H9 (cell line): ENCODE results near the gene TMEM217. TPM values are rescaled to one million over a fixed set of nuclear protein-coding genes. Genes with fewer than 3 reads are reported as not detected.

Source experiments
- DNase-seq: peaks from one replicate; pipeline ENCODE4 v3.0.0-alpha.2; 2017
- H2AFZ ChIP-seq: one replicate; pipeline ENCODE4 v1.6.1; 2013; ENCODE audit warnings: mild to moderate bottlenecking, low read length, control low read depth, moderate library complexity
- H2AK5ac ChIP-seq: 2 replicates; pipeline ENCODE4 v1.6.1; 2013; ENCODE audit warnings: low read length, control low read depth, mixed read lengths; ENCODE audit not compliant: insufficient read length
- H2BK120ac ChIP-seq: one replicate; pipeline ENCODE4 v1.6.1; 2013; ENCODE audit warnings: low read depth, mild to moderate bottlenecking, low read length, control low read depth, inconsistent platforms; ENCODE audit not compliant: poor library complexity, severe bottlenecking
- H2BK12ac ChIP-seq: 2 replicates; pipeline ENCODE4 v1.6.1; 2013; ENCODE audit warnings: low read length, control low read depth, mixed read lengths, low read depth; ENCODE audit not compliant: insufficient read length
- H2BK15ac ChIP-seq: 2 replicates; pipeline ENCODE4 v1.6.1; 2013; ENCODE audit warnings: low read depth, low read length, control low read depth
- H2BK20ac ChIP-seq: one replicate; pipeline ENCODE4 v1.6.1; 2013; ENCODE audit warnings: low read depth, mild to moderate bottlenecking, low read length, control low read depth, inconsistent platforms; ENCODE audit not compliant: poor library complexity, severe bottlenecking
- H2BK5ac ChIP-seq: 2 replicates; pipeline ENCODE4 v1.6.1; 2013; ENCODE audit warnings: low read length, control low read depth, mixed read lengths; ENCODE audit not compliant: insufficient read length
- H3K14ac ChIP-seq: 2 replicates; pipeline ENCODE4 v1.6.1; 2013; ENCODE audit warnings: low read length, control low read depth; ENCODE audit not compliant: insufficient read depth
- H3K18ac ChIP-seq: 2 replicates; pipeline ENCODE4 v1.6.1; 2013; ENCODE audit warnings: low read depth, mild to moderate bottlenecking, mixed read lengths, low read length, control low read depth; ENCODE audit not compliant: insufficient read length
- H3K23ac ChIP-seq: 2 replicates; pipeline ENCODE4 v1.6.1; 2013; ENCODE audit warnings: low read length, control low read depth, mixed read lengths, low read depth; ENCODE audit not compliant: insufficient read length
- H3K23me2 ChIP-seq: 2 replicates; pipeline ENCODE4 v1.6.1; 2013; ENCODE audit warnings: low read depth, mild to moderate bottlenecking, mixed read lengths, low read length, control low read depth; ENCODE audit not compliant: insufficient read length, poor library complexity, severe bottlenecking
- H3K27ac ChIP-seq: 2 replicates; pipeline ENCODE4 v1.5.1; 2013; ENCODE audit warnings: low read length, control low read depth, mixed read lengths, low read depth; ENCODE audit not compliant: insufficient read length
- H3K27me3 ChIP-seq: 2 replicates; pipeline ENCODE4 v1.6.1; 2013; ENCODE audit warnings: low read length, control low read depth, inconsistent platforms; ENCODE audit not compliant: insufficient read depth
- H3K4ac ChIP-seq: 2 replicates; pipeline ENCODE4 v1.6.1; 2013; ENCODE audit warnings: low read depth, mild to moderate bottlenecking, control low read depth, inconsistent platforms, low read length, moderate library complexity
- H3K4me1 ChIP-seq: 2 replicates; pipeline ENCODE4 v1.6.1; 2013; ENCODE audit warnings: low read length, control low read depth, inconsistent platforms; ENCODE audit not compliant: insufficient read depth
- H3K4me2 ChIP-seq: 2 replicates; pipeline ENCODE4 v1.6.1; 2013; ENCODE audit warnings: low read length, control low read depth, mixed read lengths; ENCODE audit not compliant: insufficient read length, insufficient read depth
- H3K56ac ChIP-seq: 2 replicates; pipeline ENCODE4 v1.6.1; 2013; ENCODE audit warnings: low read depth, mild to moderate bottlenecking, mixed read lengths, low read length, control low read depth; ENCODE audit not compliant: insufficient read length
- H3K79me1 ChIP-seq: 2 replicates; pipeline ENCODE4 v1.6.1; 2013; ENCODE audit warnings: low read depth, mild to moderate bottlenecking, moderate library complexity, low read length, control low read depth, inconsistent platforms; ENCODE audit not compliant: insufficient read depth, poor library complexity, severe bottlenecking
- H3K79me2 ChIP-seq: 2 replicates; pipeline ENCODE4 v1.6.1; 2013; ENCODE audit warnings: low read length, control low read depth, inconsistent platforms; ENCODE audit not compliant: insufficient read depth
- H3K9ac ChIP-seq: 2 replicates; pipeline ENCODE4 v1.6.1; 2013; ENCODE audit warnings: low read length, control low read depth, mixed read lengths; ENCODE audit not compliant: insufficient read length; ENCODE audit errors: extremely low read depth
- H3K9me3 ChIP-seq: one replicate; pipeline ENCODE4 v1.6.1; 2013; ENCODE audit warnings: low read depth, low read length, inconsistent platforms; ENCODE audit not compliant: control insufficient read depth
- H3T11ph ChIP-seq: one replicate; pipeline ENCODE4 v1.6.1; 2013; ENCODE audit warnings: mild to moderate bottlenecking, low read length, control low read depth, inconsistent platforms
- H4K20me1 ChIP-seq: one replicate; pipeline ENCODE4 v1.6.1; 2013; ENCODE audit not compliant: control insufficient read depth, insufficient read length, insufficient read depth
- H4K5ac ChIP-seq: 2 replicates; pipeline ENCODE4 v1.6.1; 2013; ENCODE audit warnings: low read depth, mild to moderate bottlenecking, mixed read lengths, low read length, control low read depth; ENCODE audit not compliant: insufficient read length
- H4K8ac ChIP-seq: replicated peaks from 2 replicates; pipeline ENCODE4 v1.6.1; 2013; ENCODE audit warnings: low read length, control low read depth, mixed read lengths, low read depth; ENCODE audit not compliant: insufficient read length
- H4K91ac ChIP-seq: 2 replicates; pipeline ENCODE4 v1.6.1; 2013; ENCODE audit warnings: low read depth, mild to moderate bottlenecking, moderate library complexity, mixed read lengths, low read length, control low read depth; ENCODE audit not compliant: insufficient read length
- H3K27ac Mint-ChIP-seq, 3 experiments: 2 replicates in 2 of 3; 3 replicates in 1 of 3; pipeline ENCODE4 v1.8.0; 2020 to 2021; ENCODE audit warnings: mixed read lengths in 3 of 3, mild to moderate bottlenecking in 1 of 3, moderate library complexity in 1 of 3
- H3K27me3 Mint-ChIP-seq: 2 replicates; pipeline ENCODE4 v1.8.0; 2021; ENCODE audit warnings: low read depth, mild to moderate bottlenecking, moderate library complexity, mixed read lengths
- H3K36me3 Mint-ChIP-seq, 3 experiments: 2 replicates in 2 of 3; 3 replicates in 1 of 3; pipeline ENCODE4 v1.8.0; 2020 to 2021; ENCODE audit warnings: low read depth in 3 of 3, mixed read lengths in 3 of 3; ENCODE audit not compliant: insufficient read depth in 1 of 3
- H3K4me1 Mint-ChIP-seq, 2 experiments: 2 replicates each; pipeline ENCODE4 v1.8.0; 2020; ENCODE audit warnings: mixed read lengths in 2 of 2
- H3K4me3 Mint-ChIP-seq, 2 experiments: 2 replicates in 1 of 2; 3 replicates in 1 of 2; pipeline ENCODE4 v1.8.0; 2020 to 2021; ENCODE audit warnings: mild to moderate bottlenecking in 2 of 2, mixed read lengths in 2 of 2, moderate library complexity in 1 of 2
- H3K9me3 Mint-ChIP-seq, 2 experiments: 2 replicates in 1 of 2; 3 replicates in 1 of 2; pipeline ENCODE4 v1.8.0; 2020; ENCODE audit warnings: mild to moderate bottlenecking in 2 of 2, mixed read lengths in 2 of 2, moderate library complexity in 1 of 2
- WGBS: extraction: QIAGEN DNeasy Blood & Tissue Kit; methylation state at CpG from one replicate; pipeline ENCODE4 v1.1.7; 2013; ENCODE audit warnings: missing lambda C conversion rate, low lambda C conversion rate, mixed read lengths; ENCODE audit not compliant: insufficient read length; ENCODE audit errors: extremely low coverage; 5-methylcytosine and 5-hydroxymethylcytosine counted together
- total RNA-seq: library from RNA; stranded (reverse); gene quantifications from 2 replicates; pipeline ENCODE4 v1.2.1, GENCODE V29; 2021
- TF ChIP-seq, protein P1 (sequence below): fragments of 200-600 bp; sonication (generic); conservative IDR thresholded peaks from 3 replicates; pipeline ENCODE4 v1.8.0; 2021; ENCODE audit warnings: antibody characterized with exemption, mild to moderate bottlenecking

Gene TMEM217
- total RNA-seq, 1 experiment from 2014 or later = 1.1 TPM

DNA sequence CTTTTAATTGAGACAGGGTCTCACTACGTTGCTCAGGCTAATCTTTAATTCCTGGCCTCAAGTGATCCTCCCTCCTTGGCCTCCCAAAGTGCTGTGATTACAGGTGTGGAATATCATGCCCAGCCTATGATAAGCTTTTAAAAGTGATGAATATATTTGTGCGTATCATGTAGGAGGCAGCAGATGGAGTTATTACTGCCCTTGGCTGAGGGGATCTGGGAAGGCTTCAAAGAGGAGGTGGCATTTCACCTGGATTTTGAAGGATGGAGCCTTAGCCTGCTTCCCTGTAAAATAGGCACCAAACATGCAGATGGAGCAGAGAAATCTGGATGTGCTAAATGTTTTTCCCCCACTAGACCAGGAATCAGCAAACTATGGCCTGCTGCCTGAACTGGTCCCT, 77.9 kb downstream of the TMEM217 start:
- Histone ChIP-seq H4K5ac (no peak overlapping the region), H2BK20ac (no peak overlapping the region), H2AK5ac (no peak overlapping the region), H2BK5ac (no peak overlapping the region), H3K79me2 (no peaks in the 10 kb centered on the region), H3K9me3 (no peaks in the 10 kb centered on the region), H3K4me2 (no peak overlapping the region), H3K27me3 (no peaks in the 10 kb centered on the region), H3K14ac (no peak overlapping the region), H3K18ac (no peak overlapping the region), H3K4ac (no peak overlapping the region), H3K27ac (no peak overlapping the region), H4K8ac (no peak overlapping the region), H4K20me1 (no peaks in the 10 kb centered on the region), H2BK120ac (no peak overlapping the region), H4K91ac (no peak overlapping the region), H3K23me2 (no peaks in the 10 kb centered on the region), H2BK15ac (no peak overlapping the region), H3T11ph (no peak overlapping the region), H3K79me1 (no peaks in the 10 kb centered on the region), H3K56ac (no peak overlapping the region), H3K23ac (no peak overlapping the region), H3K4me1 (no peaks in the 10 kb centered on the region), H2AFZ (no peak overlapping the region), H3K9ac (no peak overlapping the region), H2BK12ac (no peak overlapping the region)
- no peak overlapping the region for H3K4me3 Mint-ChIP-seq
- peaks cover under 1 to 12% of the 10 kb centered on the region in 2 experiments; a peak in 2 of 4 replicates for H3K4me1 Mint-ChIP-seq
- no peak overlapping the region for H3K27ac Mint-ChIP-seq
- peaks cover under 1 to 10% (median 7%) of the 10 kb centered on the region in 3 experiments; a peak in 6 of 7 replicates for H3K36me3 Mint-ChIP-seq
- H3K27me3 Mint-ChIP-seq = no peaks in the 10 kb centered on the region
- TF ChIP-seq, protein P1, sequence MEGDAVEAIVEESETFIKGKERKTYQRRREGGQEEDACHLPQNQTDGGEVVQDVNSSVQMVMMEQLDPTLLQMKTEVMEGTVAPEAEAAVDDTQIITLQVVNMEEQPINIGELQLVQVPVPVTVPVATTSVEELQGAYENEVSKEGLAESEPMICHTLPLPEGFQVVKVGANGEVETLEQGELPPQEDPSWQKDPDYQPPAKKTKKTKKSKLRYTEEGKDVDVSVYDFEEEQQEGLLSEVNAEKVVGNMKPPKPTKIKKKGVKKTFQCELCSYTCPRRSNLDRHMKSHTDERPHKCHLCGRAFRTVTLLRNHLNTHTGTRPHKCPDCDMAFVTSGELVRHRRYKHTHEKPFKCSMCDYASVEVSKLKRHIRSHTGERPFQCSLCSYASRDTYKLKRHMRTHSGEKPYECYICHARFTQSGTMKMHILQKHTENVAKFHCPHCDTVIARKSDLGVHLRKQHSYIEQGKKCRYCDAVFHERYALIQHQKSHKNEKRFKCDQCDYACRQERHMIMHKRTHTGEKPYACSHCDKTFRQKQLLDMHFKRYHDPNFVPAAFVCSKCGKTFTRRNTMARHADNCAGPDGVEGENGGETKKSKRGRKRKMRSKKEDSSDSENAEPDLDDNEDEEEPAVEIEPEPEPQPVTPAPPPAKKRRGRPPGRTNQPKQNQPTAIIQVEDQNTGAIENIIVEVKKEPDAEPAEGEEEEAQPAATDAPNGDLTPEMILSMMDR = no peak
- H3K9me3 Mint-ChIP-seq = no peaks in the 10 kb centered on the region
- DNase-seq = no peak
- no CpG with 5 or more reads among the region's 2 CpGs for WGBS
